GM18499 (cell line): ENCODE results near the gene PLAC9.

Experiments
- ATAC-seq: cut with Tn5 transposase; IDR thresholded peaks from one replicate; pipeline ENCODE4 v1.9.1; 2021; ENCODE audit warnings: moderate number of reproducible peaks; ENCODE audit not compliant: insufficient read depth, unreplicated experiment

PLAC9 gene

GRCh38 chr10:80158126-80158525 lies 25.6 kb downstream of the PLAC9 start:
- no peak for ATAC-seq

GRCh38 chr10:80158598-80159127 lies 26.1 kb downstream of the PLAC9 start:
- ATAC-seq = no peak

GRCh38 chr10:80159166-80159873 lies 26.8 kb downstream of the PLAC9 start:
- no peak for ATAC-seq

- no peak for ATAC-seq
Observed at GRCh38 chr10:80160361-80161320, 28.1 kb downstream of the PLAC9 start.

- no peak for ATAC-seq
Observed at GRCh38 chr10:80161321-80162083, 29.0 kb downstream of the PLAC9 start.

- no peak for ATAC-seq
Observed at GRCh38 chr10:80163741-80164341, 31.3 kb downstream of the PLAC9 start.

GRCh38 chr10:80164596-80164995 lies 32.1 kb downstream of the PLAC9 start:
- ATAC-seq = no peak

GRCh38 chr10:80165173-80165572 lies 32.6 kb downstream of the PLAC9 start:
- no peak for ATAC-seq

- ATAC-seq = no peak
Observed at GRCh38 chr10:80166581-80167470, 34.3 kb downstream of the PLAC9 start.

- no peak for ATAC-seq
Observed at GRCh38 chr10:80167471-80168161, 35.1 kb downstream of the PLAC9 start.

- no peak for ATAC-seq
Observed at GRCh38 chr10:80168162-80168511, 35.6 kb downstream of the PLAC9 start.

GRCh38 chr10:80168679-80169380 lies 36.3 kb downstream of the PLAC9 start:
- no peak for ATAC-seq

- no peak for ATAC-seq
Observed at GRCh38 chr10:80170026-80170425, 37.5 kb downstream of the PLAC9 start.

GRCh38 chr10:80170641-80171040 lies 38.1 kb downstream of the PLAC9 start:
- ATAC-seq = no peak

GRCh38 chr10:80171248-80171660 lies 38.7 kb downstream of the PLAC9 start:
- no peak for ATAC-seq

GRCh38 chr10:80172896-80173295 lies 40.4 kb downstream of the PLAC9 start:
- ATAC-seq = no peak

- no peak for ATAC-seq
Observed at GRCh38 chr10:80173466-80173865, 40.9 kb downstream of the PLAC9 start.
